Fibroblast of peridontal ligament (primary cell): ENCODE results near the gene SBDS.
"Not testable (repeated sequence)": the region's sequence is repeated elsewhere in the genome, so short reads cannot be mapped to it uniquely, and the experiment has no call there.

Experiments used
- DNase-seq: peaks from one replicate; pipeline ENCODE4 v3.0.0-alpha.2; 2010; ENCODE audit errors: extremely low read depth

SBDS gene

DNA sequence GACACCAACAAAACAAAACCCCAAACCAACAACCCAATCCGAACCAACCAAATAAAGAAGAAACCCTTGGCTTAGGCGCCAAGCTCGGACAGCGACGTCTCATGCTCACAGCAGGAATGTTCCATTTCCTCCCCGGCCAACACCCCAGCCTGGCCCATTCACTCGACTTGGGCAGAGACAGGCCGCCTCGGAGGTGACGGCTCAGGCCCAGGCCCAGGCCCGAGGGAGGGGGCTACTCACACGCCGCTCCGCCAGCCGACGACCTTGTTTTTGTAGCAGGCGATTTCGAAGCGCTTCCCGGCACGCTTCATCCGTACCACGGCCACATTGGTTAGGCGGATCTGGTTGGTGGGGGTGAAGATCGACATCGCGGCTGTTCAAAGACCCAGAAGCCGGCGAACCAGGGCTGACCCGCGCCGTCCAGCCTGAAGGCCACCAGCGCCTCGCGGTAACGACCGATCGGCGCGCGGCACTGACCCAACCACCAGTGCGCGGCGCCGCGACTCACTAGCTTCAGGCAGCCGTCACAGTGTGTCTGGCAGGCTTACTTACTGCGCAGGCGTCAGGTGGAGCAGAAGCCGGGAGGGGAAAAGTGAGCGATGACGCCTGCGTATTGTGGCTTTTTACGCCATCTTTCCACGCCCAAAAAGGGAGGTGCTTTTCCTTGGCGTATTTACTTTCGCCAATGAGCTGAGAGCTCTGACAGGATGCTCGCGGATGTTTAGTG is at the start of gene SBDS:
Gene SBDS, minus strand, starts transcription at position 537 of the 727 bp plus-strand sequence. Its CDS starts 169 bp downstream, at position 368.
- peak; percentile 99 for DNase-seq

- peak; percentile 8 for DNase-seq
Measured at GRCh38 chr7:67043559-67043930, 48.2 kb upstream of the SBDS start.

DNA sequence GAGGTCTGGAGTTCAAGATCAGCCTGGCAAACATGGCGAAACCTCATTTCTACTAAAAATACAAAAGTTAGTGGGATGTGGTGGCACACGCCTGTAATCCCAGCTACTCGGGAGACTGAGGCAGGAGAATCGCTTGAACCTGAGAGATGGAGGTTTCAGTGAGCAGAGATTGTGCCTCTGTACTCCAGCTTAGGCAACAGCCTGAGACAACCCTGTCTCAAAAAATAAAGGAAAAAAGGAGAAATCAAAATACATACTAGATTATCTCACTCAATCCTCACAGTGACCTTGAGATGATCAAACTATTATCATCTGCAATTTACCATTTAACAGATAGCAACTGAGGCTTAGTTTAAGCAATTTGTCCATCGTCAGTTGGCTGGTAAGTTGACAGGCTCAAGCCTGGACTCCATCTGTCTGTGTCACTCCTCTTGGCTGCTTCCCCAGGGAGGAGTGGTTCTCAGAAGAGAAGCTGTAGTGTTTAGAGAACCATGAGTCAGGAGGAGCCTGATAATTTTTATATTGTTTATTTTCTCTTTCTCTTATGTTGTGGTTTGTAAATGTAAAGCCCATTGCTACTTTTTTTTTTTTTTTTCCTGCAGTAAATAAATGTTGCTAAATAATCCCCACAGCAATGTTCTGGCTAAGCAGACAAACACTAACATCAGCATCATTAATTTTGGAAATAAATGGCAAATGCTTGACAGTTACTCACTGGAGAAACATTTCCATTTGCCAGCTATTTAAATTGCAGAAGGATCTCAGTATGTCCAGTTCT is 47.6 kb upstream of the SBDS start:
- peak; percentile 81 for DNase-seq

GRCh38 chr7:67040832-67041231 is 45.4 kb upstream of the SBDS start:
- DNase-seq = peak; percentile 24

GRCh38 chr7:67036432-67037395 is 41.3 kb upstream of the SBDS start:
- not testable (repeated sequence) for DNase-seq

DNA sequence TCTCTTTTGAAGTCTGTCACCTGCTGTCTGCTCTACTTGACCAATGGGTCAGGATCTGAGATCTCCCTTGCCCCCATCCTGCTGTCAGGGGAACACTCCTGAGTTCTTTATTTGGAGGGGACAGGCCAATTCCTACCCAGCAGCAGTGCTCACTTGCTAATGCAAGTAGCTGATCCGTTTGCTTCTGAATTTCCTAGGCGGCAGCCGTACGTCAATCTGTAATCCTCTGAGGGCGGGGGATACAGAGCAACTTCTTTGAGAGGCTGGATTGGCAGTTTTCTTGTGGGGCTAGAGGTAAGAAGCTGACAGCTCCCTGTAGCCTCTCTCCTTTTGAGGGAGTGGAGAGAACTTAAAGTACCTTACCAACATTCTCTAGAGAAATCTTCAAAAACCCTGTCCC is 37.9 kb upstream of the SBDS start:
- DNase-seq = no peak

GRCh38 chr7:67031685-67032084 is 36.3 kb upstream of the SBDS start:
- not testable (repeated sequence) for DNase-seq

DNA sequence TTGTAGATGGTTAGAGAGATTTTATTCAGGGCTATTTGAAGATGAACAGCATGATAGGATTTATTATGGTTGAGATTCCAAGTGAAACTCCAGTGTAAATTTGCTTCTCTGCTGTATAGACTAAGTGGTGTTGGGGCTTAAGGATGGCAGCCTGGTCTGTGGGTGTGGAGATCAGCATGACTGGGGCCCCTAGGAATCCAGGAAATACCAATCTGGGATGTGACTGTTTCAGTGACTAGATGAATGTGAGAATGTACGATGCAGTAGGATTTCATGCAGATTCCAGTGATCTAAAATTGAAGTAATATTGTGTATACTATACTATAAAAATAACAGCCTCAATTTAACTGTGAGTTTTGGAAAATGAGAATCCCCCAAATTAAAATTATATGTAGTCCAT is 30.1 kb upstream of the SBDS start:
- peak; percentile 64 for DNase-seq

GRCh38 chr7:67022511-67022910 is 27.1 kb upstream of the SBDS start:
- no peak for DNase-seq

- no peak for DNase-seq
Measured at GRCh38 chr7:67021260-67021659, 25.9 kb upstream of the SBDS start.

DNA sequence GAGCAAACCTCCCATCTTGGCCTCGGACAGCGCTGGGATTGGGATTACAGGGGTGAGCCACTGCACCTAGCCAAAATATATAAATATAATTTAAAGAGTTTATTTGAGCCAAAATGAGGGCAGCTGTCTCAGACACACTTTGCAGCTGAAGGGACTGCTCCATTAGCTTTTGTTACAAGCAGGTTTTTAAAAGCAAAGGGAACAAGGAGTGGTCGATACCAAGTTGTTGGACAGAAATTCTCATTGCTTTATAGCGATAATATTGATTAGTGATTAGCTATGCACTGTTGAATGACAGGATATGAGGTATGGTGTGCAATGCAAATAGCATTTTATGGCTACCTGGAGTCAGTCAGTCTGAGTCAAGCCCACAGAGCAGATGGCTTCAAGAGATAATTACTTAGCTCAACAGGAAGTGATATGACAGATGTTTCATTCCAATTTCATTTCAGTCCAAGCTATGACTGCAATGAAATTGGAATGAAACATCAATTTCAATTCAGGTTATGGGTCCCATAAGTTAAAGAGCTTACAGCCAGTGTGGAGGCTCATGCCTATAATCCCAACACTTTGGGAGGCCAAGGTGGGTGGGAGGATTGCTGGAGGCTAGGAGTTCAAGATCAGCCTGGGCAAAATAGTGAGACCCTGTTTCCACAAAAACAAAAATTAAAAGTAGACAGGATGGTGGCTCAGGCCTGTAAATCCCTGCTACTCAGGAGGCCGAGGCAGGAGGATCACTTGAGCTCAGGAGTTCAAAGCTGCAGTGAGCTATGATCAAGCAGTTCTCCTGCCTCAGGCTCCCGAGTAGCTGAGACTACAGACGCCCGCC is 24.4 kb upstream of the SBDS start:
- DNase-seq = no peak

DNA sequence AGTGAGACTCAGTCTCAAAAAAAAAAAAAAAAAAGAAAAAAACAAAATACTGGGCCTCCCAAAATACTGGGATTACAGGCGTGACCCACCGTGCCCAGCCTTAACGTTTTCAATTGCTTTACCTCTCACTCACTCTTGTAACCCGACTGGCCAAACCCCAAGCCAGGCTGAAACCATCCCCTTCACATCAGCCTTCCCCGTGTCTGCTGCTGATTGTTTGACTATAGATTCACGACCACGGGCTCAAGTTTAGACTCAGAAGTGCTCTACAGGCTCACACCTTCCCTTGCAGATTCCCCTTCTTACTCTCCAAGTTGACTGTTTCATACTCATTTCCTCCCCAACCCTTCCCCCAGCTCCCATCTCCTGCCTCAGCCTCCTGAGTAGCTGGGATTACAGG is 23.6 kb upstream of the SBDS start:
- DNase-seq = no peak

DNA sequence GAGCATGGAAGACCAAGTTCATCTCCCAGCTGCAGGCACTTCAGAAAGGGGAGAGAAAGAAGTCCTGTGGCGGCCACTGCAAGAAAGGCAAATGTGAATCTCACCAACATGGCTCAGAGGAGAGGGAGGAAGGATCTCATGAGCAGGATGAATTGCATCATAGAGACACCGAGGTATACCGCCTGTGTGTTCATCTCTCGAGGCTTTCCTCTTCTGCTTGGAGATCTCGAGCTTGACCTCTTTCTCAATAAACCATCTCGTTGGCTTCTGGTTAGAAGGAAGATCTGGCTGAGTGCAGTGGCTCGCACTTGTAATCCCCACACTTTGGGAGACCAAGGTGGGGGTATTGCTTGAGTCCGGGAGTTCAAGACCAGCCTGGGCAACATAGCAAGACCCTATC is 22.6 kb upstream of the SBDS start:
- not testable (repeated sequence) for DNase-seq

DNA sequence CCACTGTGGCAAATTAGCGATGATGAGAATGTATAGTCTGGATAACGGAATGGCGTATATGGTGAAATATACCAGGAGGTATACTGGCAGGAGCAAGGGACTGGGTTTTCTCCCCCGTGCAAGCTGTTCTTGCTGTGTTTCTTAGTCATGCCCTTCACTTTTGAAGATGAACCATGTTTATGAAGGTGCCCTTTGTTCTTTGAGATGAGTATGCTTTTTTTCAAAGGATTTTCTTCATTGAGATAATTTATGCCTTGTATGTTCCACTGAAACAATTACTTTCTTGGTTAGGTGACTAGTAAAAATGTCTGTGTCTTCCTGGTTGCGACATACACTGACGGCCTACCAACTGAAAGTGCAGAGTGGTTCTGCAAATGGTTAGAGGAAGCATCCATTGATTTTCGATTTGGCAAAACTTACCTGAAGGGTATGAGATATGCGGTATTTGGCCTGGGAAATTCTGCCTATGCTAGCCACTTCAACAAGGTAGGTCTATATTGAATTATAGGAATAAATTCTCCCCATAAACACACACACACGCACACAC is 18.8 kb upstream of the SBDS start:
- not testable (repeated sequence) for DNase-seq

DNA sequence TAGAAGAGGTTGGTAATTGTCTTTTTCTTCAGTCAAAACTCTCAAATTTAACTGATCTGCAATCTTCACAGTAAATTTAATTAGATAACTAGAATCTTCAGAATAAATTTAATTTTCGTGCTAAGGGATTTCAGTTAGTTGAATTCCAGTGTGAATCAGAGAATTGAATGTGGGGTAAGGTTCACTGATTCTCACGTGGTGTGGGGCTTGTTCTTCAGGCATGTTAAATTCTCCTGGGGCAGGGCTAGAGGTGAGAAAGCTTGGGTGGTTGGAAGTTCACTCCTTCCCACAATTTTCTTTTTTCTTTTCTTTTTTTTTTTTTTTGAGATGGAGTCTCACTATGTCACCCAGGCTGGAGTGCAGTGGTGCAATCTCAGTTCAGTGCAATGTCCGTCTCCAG is 14.3 kb upstream of the SBDS start:
- not testable (repeated sequence) for DNase-seq

DNA sequence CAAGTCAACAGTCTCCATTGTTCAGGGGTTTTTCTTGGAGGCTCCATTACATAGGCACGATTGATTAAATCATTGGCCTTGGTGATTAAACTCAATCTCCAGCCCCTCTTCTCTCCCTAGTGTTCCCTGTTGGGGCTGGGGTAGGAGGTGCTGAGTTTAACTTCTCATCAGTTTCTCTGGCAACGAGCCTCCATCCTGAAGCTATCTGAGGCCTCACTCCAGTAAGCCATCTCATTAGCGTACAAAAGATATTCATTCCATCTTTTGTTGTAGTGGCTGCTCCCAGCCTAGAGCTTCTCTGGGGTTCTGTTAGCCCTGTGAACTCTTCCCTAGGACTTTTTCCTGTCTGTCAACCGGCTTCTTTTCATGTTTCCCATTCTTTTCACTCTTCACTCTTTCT is 12.9 kb upstream of the SBDS start:
- DNase-seq = no peak

DNA sequence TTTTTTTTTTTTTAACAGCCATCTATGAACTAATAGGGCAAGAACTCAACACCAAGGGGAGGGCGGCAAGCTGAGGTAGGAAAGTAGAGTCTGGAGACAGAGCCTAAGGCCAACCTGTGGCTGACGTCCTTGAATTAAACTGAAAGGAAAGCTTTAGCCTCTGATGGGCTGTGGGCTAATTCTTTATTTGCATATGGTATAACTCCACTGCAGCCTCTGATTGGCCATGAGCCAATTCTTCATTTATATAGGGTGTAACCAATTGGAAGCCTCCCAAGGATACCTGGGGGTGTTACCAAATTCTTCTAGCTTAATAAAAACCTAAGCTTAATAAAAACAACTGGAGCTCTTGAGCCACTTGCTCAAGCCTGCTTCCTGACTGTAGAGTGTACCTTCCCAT is 11.6 kb upstream of the SBDS start:
- no peak for DNase-seq

- not testable (repeated sequence) for DNase-seq
Measured at GRCh38 chr7:67004145-67004544, 8.8 kb upstream of the SBDS start.

GRCh38 chr7:67000601-67001258 is 5.3 kb upstream of the SBDS start:
- peak; percentile 45 for DNase-seq

DNA sequence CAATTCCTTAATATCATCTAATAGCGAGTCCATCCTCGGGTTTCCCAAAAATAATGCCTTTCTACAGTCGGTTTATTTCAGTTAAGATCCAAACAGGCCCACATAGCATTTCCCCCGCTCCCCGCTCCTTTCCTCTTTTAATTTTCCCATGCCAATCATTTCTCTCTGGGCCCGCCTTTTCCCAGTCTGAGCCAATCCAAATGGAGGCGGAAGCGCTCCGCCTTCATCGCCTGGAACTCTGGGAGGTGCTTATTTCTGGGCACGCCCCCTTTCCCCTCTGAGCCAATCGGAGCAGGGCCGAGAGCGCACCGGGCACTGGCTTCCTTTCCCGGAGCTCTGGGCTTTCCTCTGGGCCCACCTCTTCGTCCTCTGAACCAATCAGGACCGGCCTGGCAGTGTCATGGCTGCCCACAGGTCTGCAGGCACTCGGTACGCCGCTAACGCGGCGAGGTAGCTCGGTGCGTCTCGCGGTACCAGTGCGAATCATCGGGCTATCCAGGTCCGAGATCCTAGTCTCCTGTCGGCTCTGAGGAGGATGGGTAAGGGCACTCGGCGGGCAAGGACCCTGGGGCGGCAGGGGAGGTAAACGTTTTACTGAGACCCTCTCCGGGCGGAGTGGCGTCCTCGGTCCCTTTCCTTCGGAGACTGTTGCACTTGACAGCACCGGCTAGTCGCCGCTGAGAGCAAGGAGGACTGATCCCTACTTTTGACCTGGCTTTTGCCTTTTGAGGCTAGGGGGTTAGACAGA is 1.2 kb upstream of the SBDS start, which contains the start of gene TYW1:
Gene TYW1, plus strand, starts transcription at position 390 of the 748 bp plus-strand sequence. Its CDS starts 146 bp downstream, at position 536.
- peak; percentile 97 for DNase-seq
